OCI-LY3 (cell line): ENCODE data around the gene UPF1.

Experiments used
- CTCF ChIP-seq: fragments of 200-600, 300-600 bp; sonication (generic); IDR thresholded peaks from 2 replicates; pipeline ENCODE4 v1.5.1; 2014; ENCODE audit warnings: antibody characterized with exemption, low read length, low read depth
- EZH2phosphoT487 ChIP-seq: fragments of 200-600 bp; shearing (Covaris generic); IDR thresholded peaks from 2 replicates; pipeline ENCODE4 v1.6.1; 2018; ENCODE audit warnings: antibody characterized with exemption, mixed run types, low read depth

GRCh38 chr19:18897094-18898029, 65.6 kb downstream of the UPF1 start:
- TF ChIP-seq CTCF (no peak), EZH2phosphoT487 (no peak)
